HG03039 (cell line): ENCODE measurements around the gene ZNF683.
"Not testable (repeated sequence)": the region's sequence is repeated elsewhere in the genome, so short reads cannot be mapped to it uniquely, and the experiment has no call there.

Experiments
- ATAC-seq: cut with Tn5 transposase; IDR thresholded peaks from one replicate; pipeline ENCODE4 v1.9.1; 2021; ENCODE audit warnings: mild to moderate bottlenecking, moderate library complexity; ENCODE audit not compliant: unreplicated experiment

The ZNF683 gene

GRCh38 chr1:26340047-26340481, 32.5 kb downstream of the ZNF683 start:
- ATAC-seq, result no peak

- ATAC-seq, result no peak
Observed at GRCh38 chr1:26338670-26339069, 33.9 kb downstream of the ZNF683 start.

GRCh38 chr1:26337625-26338024, 34.9 kb downstream of the ZNF683 start:
- no peak for ATAC-seq

- ATAC-seq, result no peak
Observed at GRCh38 chr1:26337206-26337535, 35.4 kb downstream of the ZNF683 start.

GRCh38 chr1:26336477-26337205, 35.9 kb downstream of the ZNF683 start:
- peak; percentile 62 for ATAC-seq

GRCh38 chr1:26335774-26336476, 36.6 kb downstream of the ZNF683 start:
- ATAC-seq, result peak; percentile 18

- ATAC-seq, result not testable (repeated sequence)
Observed at GRCh38 chr1:26333312-26333711, 39.2 kb downstream of the ZNF683 start.

GRCh38 chr1:26330276-26330675, 42.3 kb downstream of the ZNF683 start:
- ATAC-seq, result no peak

- not testable (repeated sequence) for ATAC-seq
Observed at GRCh38 chr1:26329380-26329779, 43.2 kb downstream of the ZNF683 start.

GRCh38 chr1:26328597-26328996, 44.0 kb downstream of the ZNF683 start:
- ATAC-seq, result no peak

GRCh38 chr1:26327956-26328362, 44.6 kb downstream of the ZNF683 start:
- no peak for ATAC-seq

- no peak for ATAC-seq
Observed at GRCh38 chr1:26324550-26324949, 48.0 kb downstream of the ZNF683 start.

GRCh38 chr1:26323382-26323781, 49.2 kb downstream of the ZNF683 start:
- no peak for ATAC-seq

- ATAC-seq, result no peak
Observed at GRCh38 chr1:26322042-26322331, 50.6 kb downstream of the ZNF683 start.

- ATAC-seq, result no peak
Observed at GRCh38 chr1:26321315-26322041, 51.1 kb downstream of the ZNF683 start.

GRCh38 chr1:26320896-26321295, 51.7 kb downstream of the ZNF683 start:
- no peak for ATAC-seq

- no peak for ATAC-seq
Observed at GRCh38 chr1:26318338-26319064, 54.0 kb downstream of the ZNF683 start.

GRCh38 chr1:26317612-26318337, 54.8 kb downstream of the ZNF683 start, which contains the start of gene CD52:
CD52 (plus strand) TSS chr1:26317958; CDS start chr1:26318018, 60 bp downstream.
- no peak for ATAC-seq

GRCh38 chr1:26317146-26317545, 55.4 kb downstream of the ZNF683 start:
- ATAC-seq, result no peak
